SK-N-SH (cell line): ENCODE results near the gene RAB3A. TPM values are rescaled to one million over a fixed set of nuclear protein-coding genes. Genes with fewer than 3 reads are reported as not detected.

Source experiments
- CTCF ChIA-PET: fragments of 300-600, 350-600 bp; formaldehyde crosslinking; extraction: SDS; loops from one replicate; lab custom pipeline; 2021; lab: Yijun Ruan, JAX
- POLR2A ChIA-PET: fragments of 350-600 bp; sonication (Branson Sonifier 250); formaldehyde crosslinking; extraction: SDS; loops from one replicate; lab custom pipeline; 2020; ENCODE audit warnings: antibody characterized with exemption, inconsistent platforms; lab: Yijun Ruan, JAX
- DNase-seq: peaks from one replicate; pipeline ENCODE4 v3.0.0; 2012
- H2AFZ ChIP-seq: fragments of 200-600 bp; sonication (generic); 2 replicates; pipeline ENCODE4 v1.8.1; 2016; ENCODE audit warnings: antibody characterized with exemption, mild to moderate bottlenecking, low read depth
- H3F3A ChIP-seq: fragments of 200-600 bp; sonication (generic); replicated peaks from 2 replicates; pipeline ENCODE3; 2016; ENCODE audit warnings: antibody characterized with exemption, mild to moderate bottlenecking; ENCODE audit not compliant: insufficient read depth
- H3K27ac ChIP-seq, 2 experiments: fragments of 200-500 bp in 1 of 2; fragments of 200-600 bp in 1 of 2; sonication (Bioruptor generic) in 1 of 2; sonication (generic), shearing (Covaris generic) in 1 of 2; 2 replicates each; pipeline versions ENCODE4 v1.5.1 to v1.6.1; 2014 to 2016; ENCODE audit warnings: low read depth in 2 of 2, inconsistent platforms in 1 of 2, low read length in 1 of 2, mild to moderate bottlenecking in 1 of 2, mixed read lengths in 1 of 2
- H3K27me3 ChIP-seq: fragments of 200-600 bp; sonication (generic), shearing (Covaris generic); 2 replicates; pipeline ENCODE4 v1.6.1; 2016; ENCODE audit warnings: mixed run types; ENCODE audit not compliant: insufficient read depth
- H3K36me3 ChIP-seq, 2 experiments: fragments of 200-500 bp in 1 of 2; fragments of 200-600 bp in 1 of 2; sonication (Bioruptor generic) in 1 of 2; sonication (generic) in 1 of 2; replicated peaks in 1 of 2; 2 replicates each; pipeline versions ENCODE3 to v1.5.1; 2014 to 2016; ENCODE audit warnings: low read length in 1 of 2, mild to moderate bottlenecking in 1 of 2; ENCODE audit not compliant: insufficient read depth in 2 of 2, control insufficient read depth in 1 of 2
- H3K4me1 ChIP-seq, 2 experiments: fragments of 200-500 bp in 1 of 2; fragments of 200-600 bp in 1 of 2; sonication (Bioruptor generic) in 1 of 2; sonication (generic), shearing (Covaris generic) in 1 of 2; 2 replicates each; pipeline versions ENCODE4 v1.5.1 to v1.6.1; 2014 to 2016; ENCODE audit warnings: low read depth in 1 of 2, low read length in 1 of 2, mixed run types in 1 of 2; ENCODE audit not compliant: insufficient read depth in 2 of 2, control insufficient read depth in 1 of 2
- H3K4me2 ChIP-seq: fragments of 200-600 bp; sonication (generic), shearing (Covaris generic); 2 replicates; pipeline ENCODE4 v1.6.1; 2017; ENCODE audit warnings: mixed run types
- H3K4me3 ChIP-seq, 2 experiments: fragments of 200-500 bp in 1 of 2; fragments of 200-600 bp in 1 of 2; sonication (Bioruptor generic) in 1 of 2; sonication (generic), shearing (Covaris generic) in 1 of 2; 2 replicates each; pipeline versions ENCODE4 v1.5.1 to v1.8.1; 2014 to 2016; ENCODE audit warnings: low read depth in 2 of 2, inconsistent platforms in 1 of 2, low read length in 1 of 2, mild to moderate bottlenecking in 1 of 2, mixed read lengths in 1 of 2, moderate library complexity in 1 of 2
- H3K79me2 ChIP-seq: fragments of 200-600 bp; sonication (generic); 2 replicates; pipeline ENCODE4 v1.8.1; 2017; ENCODE audit warnings: mild to moderate bottlenecking; ENCODE audit not compliant: insufficient read depth
- H3K9ac ChIP-seq: fragments of 200-600 bp; sonication (generic); 2 replicates; pipeline ENCODE4 v1.6.1; 2017; ENCODE audit warnings: mixed run types
- H3K9me2 ChIP-seq: fragments of 200-600 bp; sonication (generic); 2 replicates; pipeline ENCODE4 v1.6.1; 2017; ENCODE audit warnings: mixed run types
- H3K9me3 ChIP-seq: fragments of 200-600 bp; sonication (generic); 2 replicates; pipeline ENCODE4 v1.6.1; 2017; ENCODE audit warnings: mixed run types, mild to moderate bottlenecking, moderate library complexity
- H4K20me1 ChIP-seq: fragments of 200-600 bp; sonication (generic); 2 replicates; pipeline ENCODE4 v1.6.1; 2017; ENCODE audit warnings: mild to moderate bottlenecking, mixed run types; ENCODE audit not compliant: insufficient read depth
- CHD2 ChIP-seq: fragments of 150-350 bp; IDR thresholded peaks from 2 replicates; pipeline ENCODE4 v1.6.1; 2018; ENCODE audit warnings: low read length; ENCODE audit not compliant: partially characterized antibody
- CTCF ChIP-seq: fragments of 200-600 bp; sonication (generic); IDR thresholded peaks from 2 replicates; pipeline ENCODE4 v1.6.1; 2017; ENCODE audit warnings: antibody characterized with exemption, mild to moderate bottlenecking, moderate library complexity
- ELF1 ChIP-seq: IDR thresholded peaks from 2 replicates; pipeline ENCODE4 v1.4.0; 2012
- EP300 ChIP-seq, 2 experiments: IDR thresholded peaks; 2 replicates each; pipeline versions ENCODE4 v1.4.0 to v1.6.1; 2012; ENCODE audit warnings: borderline replicate concordance in 1 of 2, low read depth in 1 of 2, low read length in 1 of 2
- EZH2phosphoT487 ChIP-seq: fragments of 200-600 bp; sonication (generic); IDR thresholded peaks from 2 replicates; pipeline ENCODE4 v1.6.1; 2017; ENCODE audit warnings: low read depth, mixed run types, mild to moderate bottlenecking, antibody characterized with exemption, moderate library complexity, borderline replicate concordance
- FOSL2 ChIP-seq: IDR thresholded peaks from 2 replicates; pipeline ENCODE4 v1.4.0; 2012; ENCODE audit warnings: low read depth, mild to moderate bottlenecking, moderate library complexity, borderline replicate concordance
- FOXJ3 ChIP-seq: sonication (generic); formaldehyde crosslinking; IDR thresholded peaks from 2 replicates; pipeline ENCODE4 v1.5.1; 2020; ENCODE audit warnings: mild to moderate bottlenecking, missing genetic modification reagents
- GABPA ChIP-seq: IDR thresholded peaks from 2 replicates; pipeline ENCODE4 v1.4.0; 2012; ENCODE audit warnings: low read depth, mild to moderate bottlenecking
- GATA2 ChIP-seq: sonication (generic); formaldehyde crosslinking; IDR thresholded peaks from 2 replicates; pipeline ENCODE4 v1.5.0; 2020; ENCODE audit warnings: mild to moderate bottlenecking, missing genetic modification reagents
- IRF3 ChIP-seq: fragments of 150-350 bp; IDR thresholded peaks from 2 replicates; pipeline ENCODE4 v1.6.1; 2016; ENCODE audit warnings: mild to moderate bottlenecking, low read depth, low read length
- MEF2A ChIP-seq: IDR thresholded peaks from 2 replicates; pipeline ENCODE4 v1.4.0; 2012; ENCODE audit warnings: low read depth, borderline replicate concordance
- MXI1 ChIP-seq: IDR thresholded peaks from 2 replicates; pipeline ENCODE4 v1.6.1; 2012; ENCODE audit warnings: mild to moderate bottlenecking, low read depth, low read length, improper control_type of control experiment
- NFIC ChIP-seq: IDR thresholded peaks from 2 replicates; pipeline ENCODE4 v1.4.0; 2012; ENCODE audit warnings: borderline replicate concordance
- NRF1 ChIP-seq: IDR thresholded peaks from 2 replicates; pipeline ENCODE4 v1.6.1; 2012; ENCODE audit warnings: low read depth, mild to moderate bottlenecking, low read length
- RAD21 ChIP-seq: IDR thresholded peaks from 2 replicates; pipeline ENCODE4 v1.6.1; 2012; ENCODE audit warnings: mild to moderate bottlenecking, low read length
- RCOR1 ChIP-seq: fragments of 150-350 bp; IDR thresholded peaks from 2 replicates; pipeline ENCODE4 v1.6.1; 2017; ENCODE audit warnings: antibody characterized with exemption, low read length
- RFX5 ChIP-seq: IDR thresholded peaks from 2 replicates; pipeline ENCODE4 v1.6.1; 2012; ENCODE audit warnings: mild to moderate bottlenecking, improper control_type of control experiment, low read length
- RXRA ChIP-seq: IDR thresholded peaks from 2 replicates; pipeline ENCODE4 v1.4.0; 2012; ENCODE audit warnings: low read depth, mild to moderate bottlenecking, borderline replicate concordance
- SIN3A ChIP-seq: IDR thresholded peaks from 2 replicates; pipeline ENCODE4 v1.6.1; 2012; ENCODE audit warnings: low read depth, mild to moderate bottlenecking, low read length, moderate library complexity, borderline replicate concordance
- TAF1 ChIP-seq: IDR thresholded peaks from 2 replicates; pipeline ENCODE4 v1.6.1; 2012; ENCODE audit warnings: low read depth, mild to moderate bottlenecking, low read length, moderate library complexity, borderline replicate concordance
- TCF12 ChIP-seq: IDR thresholded peaks from 2 replicates; pipeline ENCODE4 v1.4.0; 2012
- TEAD4 ChIP-seq: IDR thresholded peaks from 2 replicates; pipeline ENCODE4 v1.4.0; 2012; ENCODE audit warnings: mild to moderate bottlenecking, borderline replicate concordance; ENCODE audit not compliant: insufficient read depth
- USF1 ChIP-seq: IDR thresholded peaks from 2 replicates; pipeline ENCODE4 v1.4.0; 2012; ENCODE audit warnings: low read depth, borderline replicate concordance
- YY1 ChIP-seq: IDR thresholded peaks from 2 replicates; pipeline ENCODE4 v1.4.0; 2012; ENCODE audit warnings: low read depth, mild to moderate bottlenecking
- WGBS: methylation state at CpG from one replicate; pipeline ENCODE4 v1.1.6; 2017; ENCODE audit warnings: low lambda C conversion rate; 5-methylcytosine and 5-hydroxymethylcytosine counted together
- polyA plus RNA-seq, 3 experiments: library from polyadenylated mRNA; depleted of rRNA; stranded (reverse); fragments of >200 nt; gene quantifications; 2 replicates each; pipeline ENCODE4 v1.2.3, GENCODE V29; 2012
- TF ChIP-seq, protein P1 (sequence below): IDR thresholded peaks from 2 replicates; pipeline ENCODE4 v1.4.0; 2012; ENCODE audit warnings: low read depth, borderline replicate concordance
- TF ChIP-seq, protein P2 (sequence below): IDR thresholded peaks from 2 replicates; pipeline ENCODE4; 2012

RAB3A gene
- 9.1 and 9.7 TPM in 2 replicates for polyA plus RNA-seq (2012; rRNA removed)
- polyA plus RNA-seq (2012; cell fraction: cytosol; rRNA removed): 7.7 and 10.0 TPM in 2 replicates
- 13.1 and 19.6 TPM in 2 replicates for polyA plus RNA-seq (2012; cell fraction: nucleus; rRNA removed)

DNA sequence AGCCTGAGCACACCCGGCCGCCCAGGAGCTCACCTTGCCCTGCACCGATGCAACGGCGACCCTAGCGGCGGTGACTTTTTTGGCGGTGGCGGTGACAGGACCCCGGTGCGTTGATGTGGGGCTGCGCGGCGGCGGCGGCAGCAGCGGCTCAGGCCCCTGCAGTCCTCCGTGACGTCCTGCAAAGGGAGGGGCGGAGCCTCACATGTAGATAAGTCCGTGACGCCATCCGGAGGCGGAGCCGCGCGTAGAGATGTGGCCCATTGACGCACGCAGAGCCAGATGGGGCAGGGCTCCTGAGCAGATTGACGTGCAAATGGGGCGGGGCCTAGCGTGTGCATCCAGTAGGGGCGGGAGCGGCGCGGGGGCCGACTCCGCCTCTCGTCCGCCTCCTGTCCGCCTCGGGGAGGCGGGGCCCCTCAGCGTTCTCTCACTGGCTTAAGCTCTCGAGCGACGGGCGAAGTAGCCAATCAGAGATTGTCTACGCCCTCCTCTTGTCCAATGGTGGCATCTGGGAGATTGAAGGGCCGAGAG lies at the start of gene RAB3A:
Gene RAB3A, minus strand, starts transcription at position 180 of the 531 bp plus-strand sequence. CDS start 1,302 bp downstream, outside the sequence.
- ChIA-PET CTCF (interaction anchor here (0.6 to 20.7 kb wide), 12 partner anchors 11 to 196 kb away, joined by 3 to 505 read pairs (median 6); partner anchors contain the start of genes ARRDC2, JUND, MPV17L2 and PDE4C), POLR2A (interaction anchor here (0.8 to 2.1 kb wide), 5 partner anchors 9 to 76 kb away, joined by 3 to 5 read pairs (median 3); partner anchors contain the start of gene MPV17L2)
- peak within 1 kb of the TSS; percentile 71 to 82 for H3K4me3 ChIP-seq

More for the DNA sequence above, at the start of gene RAB3A:
- H3K4me1 ChIP-seq: peaks cover 4 to 20% of the 10 kb centered on the region in 2 experiments; a peak in 2 of 4 replicates
- peak within 1 kb of the TSS; percentile 76 for H2AFZ ChIP-seq
- peaks cover 0 to 2% of the 10 kb centered on the region in 2 experiments for H3K36me3 ChIP-seq
- H4K20me1 ChIP-seq: no peaks in the 10 kb centered on the region
- H3F3A ChIP-seq: no peaks in the 10 kb centered on the region
- peak; percentile 96 for DNase-seq
- no peaks in the 10 kb centered on the region for H3K79me2 ChIP-seq
- peak within 1 kb of the TSS; percentile 79 for H3K9ac ChIP-seq
- H3K4me2 ChIP-seq: peak within 1 kb of the TSS; percentile 96
- H3K27me3 ChIP-seq: no peaks in the 10 kb centered on the region
- no peaks in the 10 kb centered on the region for H3K9me2 ChIP-seq
- 0% methylated on average over 13 of the region's 50 CpGs for WGBS
- TF ChIP-seq TEAD4 (no peak), TCF12 (no peak), RFX5 (peak; percentile 27; the same call in 1 of the 2 replicates), IRF3 (peak; percentile 99), CTCF (no peak), FOXJ3 (CRISPR knock-in tag) (no peak), GABPA (no peak; the same call in 1 of the 2 replicates), RXRA (no peak), SIN3A (no peak), YY1 (no peak), GATA2 (CRISPR knock-in tag) (no peak), MEF2A (no peak), ELF1 (no peak), RAD21 (no peak), NFIC (no peak), TAF1 (no peak), FOSL2 (no peak), EP300 (IDR thresholded peaks at IDR 0.05; ENCODE audit: borderline replicate concordance in 1 of 2, low read depth in 1 of 2, low read length in 1 of 2) (no peak), MXI1 (peak; percentile 56; the same call in 1 of the 2 replicates), CHD2 (peak; percentile 95), NRF1 (peak; percentile 53), USF1 (no peak), EZH2phosphoT487 (no peak), RCOR1 (no peak)
- TF ChIP-seq, protein P1, sequence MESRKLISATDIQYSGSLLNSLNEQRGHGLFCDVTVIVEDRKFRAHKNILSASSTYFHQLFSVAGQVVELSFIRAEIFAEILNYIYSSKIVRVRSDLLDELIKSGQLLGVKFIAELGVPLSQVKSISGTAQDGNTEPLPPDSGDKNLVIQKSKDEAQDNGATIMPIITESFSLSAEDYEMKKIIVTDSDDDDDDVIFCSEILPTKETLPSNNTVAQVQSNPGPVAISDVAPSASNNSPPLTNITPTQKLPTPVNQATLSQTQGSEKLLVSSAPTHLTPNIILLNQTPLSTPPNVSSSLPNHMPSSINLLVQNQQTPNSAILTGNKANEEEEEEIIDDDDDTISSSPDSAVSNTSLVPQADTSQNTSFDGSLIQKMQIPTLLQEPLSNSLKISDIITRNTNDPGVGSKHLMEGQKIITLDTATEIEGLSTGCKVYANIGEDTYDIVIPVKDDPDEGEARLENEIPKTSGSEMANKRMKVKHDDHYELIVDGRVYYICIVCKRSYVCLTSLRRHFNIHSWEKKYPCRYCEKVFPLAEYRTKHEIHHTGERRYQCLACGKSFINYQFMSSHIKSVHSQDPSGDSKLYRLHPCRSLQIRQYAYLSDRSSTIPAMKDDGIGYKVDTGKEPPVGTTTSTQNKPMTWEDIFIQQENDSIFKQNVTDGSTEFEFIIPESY: no peak
- TF ChIP-seq, protein P2, sequence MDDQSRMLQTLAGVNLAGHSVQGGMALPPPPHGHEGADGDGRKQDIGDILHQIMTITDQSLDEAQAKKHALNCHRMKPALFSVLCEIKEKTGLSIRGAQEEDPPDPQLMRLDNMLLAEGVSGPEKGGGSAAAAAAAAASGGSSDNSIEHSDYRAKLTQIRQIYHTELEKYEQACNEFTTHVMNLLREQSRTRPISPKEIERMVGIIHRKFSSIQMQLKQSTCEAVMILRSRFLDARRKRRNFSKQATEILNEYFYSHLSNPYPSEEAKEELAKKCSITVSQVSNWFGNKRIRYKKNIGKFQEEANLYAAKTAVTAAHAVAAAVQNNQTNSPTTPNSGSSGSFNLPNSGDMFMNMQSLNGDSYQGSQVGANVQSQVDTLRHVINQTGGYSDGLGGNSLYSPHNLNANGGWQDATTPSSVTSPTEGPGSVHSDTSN: peak; percentile 100
- H3K27ac ChIP-seq: peak within 1 kb of the TSS; percentile 85 to 93
- no peaks in the 10 kb centered on the region for H3K9me3 ChIP-seq
